GM19455 (cell line): ENCODE measurements around the gene RPL22.

Experiments
- ATAC-seq: cut with Tn5 transposase; IDR thresholded peaks from one replicate; pipeline ENCODE4 v1.9.1; 2021; ENCODE audit not compliant: unreplicated experiment

Gene RPL22

DNA sequence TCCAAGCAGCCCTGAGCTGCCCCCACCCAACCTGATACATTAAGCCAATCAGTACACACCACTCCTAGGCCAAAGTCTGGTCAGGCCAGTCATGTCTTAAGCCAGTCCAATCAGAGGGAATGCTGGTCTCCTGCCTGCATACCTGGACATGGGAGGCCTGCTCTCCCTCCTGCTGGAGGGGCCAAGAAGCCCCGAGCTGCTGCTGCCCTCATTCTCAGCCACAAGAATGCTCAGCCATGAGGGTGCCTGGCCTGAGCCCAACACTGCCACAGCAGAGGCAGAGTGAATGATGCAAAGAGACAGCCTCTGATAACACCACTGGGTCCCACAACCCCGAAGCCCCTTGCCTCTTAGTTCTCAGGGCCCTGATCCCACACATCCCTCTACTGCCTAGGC lies 42.3 kb downstream of the RPL22 start:
- ATAC-seq, result no peak

DNA sequence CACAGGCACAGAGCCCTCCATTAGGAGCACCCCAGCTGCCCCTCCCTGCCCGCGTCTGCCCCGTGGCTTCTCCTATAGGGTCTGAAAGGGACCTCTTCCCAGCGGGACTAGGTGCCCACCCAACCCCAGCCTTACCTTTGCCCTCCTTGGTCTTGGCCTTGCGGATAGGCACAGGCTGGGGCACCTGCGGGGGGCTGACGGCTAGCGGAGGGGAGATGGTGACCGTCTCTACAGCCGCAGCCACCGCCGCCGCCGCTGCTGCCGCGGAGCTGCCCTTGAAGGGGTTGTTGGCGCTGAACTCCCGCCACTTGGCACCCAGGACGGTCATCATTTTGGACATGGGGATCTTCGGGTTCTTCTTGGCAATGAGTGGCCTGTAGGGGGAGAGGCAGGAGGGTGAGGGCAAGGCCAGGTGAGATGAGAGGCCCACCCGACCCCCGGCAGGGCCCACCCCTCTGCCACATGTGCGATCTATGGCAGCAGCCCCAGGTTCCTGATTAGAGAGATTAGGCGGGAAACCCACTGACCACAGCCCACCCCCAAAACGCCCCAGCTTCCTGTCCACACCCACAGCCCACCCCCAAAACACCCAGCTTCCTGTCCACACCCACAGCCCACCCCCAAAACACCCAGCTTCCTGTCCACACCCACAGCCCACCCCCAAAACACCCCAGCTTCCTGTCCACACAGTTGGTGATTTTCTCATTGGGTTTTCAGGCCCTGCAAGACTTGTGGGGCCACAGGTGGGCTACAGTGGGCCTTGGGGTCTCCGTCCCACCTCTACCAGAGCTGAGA lies 44.7 kb downstream of the RPL22 start:
- no peak for ATAC-seq

DNA sequence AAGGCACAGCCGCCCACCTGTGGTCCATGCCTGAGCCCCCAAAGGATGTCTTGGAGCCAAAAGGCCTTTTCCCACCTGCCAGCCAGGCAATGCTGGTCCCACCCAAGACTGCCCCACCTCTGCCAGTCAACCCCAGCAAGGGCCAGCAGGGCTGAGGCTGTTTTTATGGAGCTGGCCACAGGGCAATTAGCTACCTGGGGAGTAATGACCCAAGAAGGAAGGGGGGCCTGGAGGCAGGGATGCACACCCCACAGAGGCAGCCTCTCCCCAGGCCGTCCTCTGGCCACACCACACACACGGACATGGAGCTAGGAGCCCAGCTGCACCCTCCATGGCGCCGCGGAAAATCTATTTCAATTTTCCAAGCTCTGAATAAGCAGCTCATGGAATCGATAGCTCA lies 46.5 kb downstream of the RPL22 start:
- ATAC-seq, result no peak

DNA sequence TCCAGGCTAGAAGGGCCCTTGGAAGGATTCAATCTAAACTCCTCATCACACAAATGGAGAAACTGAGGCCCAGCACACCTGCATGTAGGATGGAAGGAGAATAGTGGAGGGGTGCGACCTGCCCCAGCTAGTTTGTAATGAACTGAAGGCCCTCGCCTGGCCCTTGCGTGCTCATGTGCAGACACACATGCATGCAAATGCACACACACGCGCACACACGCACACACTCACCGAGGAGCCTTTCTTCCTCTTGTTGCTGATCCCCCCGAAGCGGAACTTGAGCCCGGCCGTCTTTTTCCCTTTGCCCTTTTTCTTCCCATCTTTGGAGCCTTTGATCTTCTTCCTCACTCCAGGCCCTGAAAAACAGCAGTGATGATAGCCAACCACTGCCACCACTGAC lies 47.2 kb downstream of the RPL22 start:
- no peak for ATAC-seq

DNA sequence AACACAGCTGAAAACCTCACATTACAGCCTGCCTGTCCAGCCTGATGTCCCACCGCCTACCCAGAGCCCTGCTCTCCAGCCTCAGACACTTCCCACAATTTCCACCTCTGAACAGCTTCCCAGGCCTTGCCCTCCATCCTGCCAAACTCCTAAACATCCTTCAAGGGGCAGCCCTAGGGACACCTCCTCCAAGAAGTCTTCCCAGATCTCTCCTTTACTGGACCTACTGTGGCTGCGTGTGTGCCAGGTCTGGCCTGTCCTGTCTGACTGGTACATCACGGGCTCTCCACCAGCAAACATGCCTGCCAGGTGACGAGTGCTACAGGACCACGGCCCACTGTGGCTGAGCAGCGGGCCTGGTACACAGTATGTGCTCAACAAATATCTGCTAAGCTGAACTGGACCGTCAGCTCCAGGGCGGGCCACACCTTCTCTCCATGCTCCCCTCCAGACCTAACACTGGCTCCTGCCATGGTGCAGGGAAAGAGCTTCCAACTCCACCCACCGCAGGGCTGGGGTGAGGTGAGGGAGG lies 48.0 kb downstream of the RPL22 start:
- no peak for ATAC-seq

DNA sequence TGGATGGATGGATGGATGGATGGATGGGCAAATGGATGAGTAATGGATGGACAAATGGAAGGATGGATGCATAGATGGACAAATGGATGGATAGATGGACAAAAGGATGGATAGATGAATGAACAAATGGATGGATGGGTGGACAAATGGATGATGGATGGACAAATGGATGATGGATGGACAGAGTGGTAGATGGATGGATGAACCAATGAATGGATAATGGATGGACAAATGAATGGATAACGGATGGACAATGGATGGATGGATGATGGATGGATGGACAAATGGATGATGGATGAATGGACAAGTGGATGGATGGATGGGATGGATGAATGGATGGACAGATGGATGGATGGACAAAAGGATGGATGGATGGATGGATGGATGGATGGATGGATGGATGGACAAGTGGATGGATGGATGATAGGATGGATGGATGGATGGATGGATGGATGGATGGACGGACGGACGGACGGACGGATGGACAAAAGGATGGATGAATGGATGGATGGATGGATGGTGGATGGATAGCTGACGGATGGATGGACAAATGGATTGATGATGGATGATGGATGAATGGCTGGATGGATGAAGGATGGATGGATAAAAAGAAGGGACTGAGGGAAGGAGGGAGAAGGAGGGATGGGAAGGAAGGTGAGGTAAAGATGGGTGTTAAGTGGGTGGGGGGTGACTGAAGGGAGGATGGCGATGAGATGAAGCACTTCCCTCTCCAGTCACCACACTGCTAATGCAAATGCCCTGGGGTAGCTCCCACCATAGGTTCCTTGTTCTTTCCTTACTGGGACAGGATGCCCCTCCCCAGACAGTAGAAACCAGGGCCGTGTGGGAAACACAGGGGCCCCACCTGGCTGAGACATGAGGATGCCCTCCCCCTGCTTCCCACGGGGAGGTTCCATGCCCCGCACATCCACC lies 49.1 kb downstream of the RPL22 start:
- ATAC-seq, result no peak

DNA sequence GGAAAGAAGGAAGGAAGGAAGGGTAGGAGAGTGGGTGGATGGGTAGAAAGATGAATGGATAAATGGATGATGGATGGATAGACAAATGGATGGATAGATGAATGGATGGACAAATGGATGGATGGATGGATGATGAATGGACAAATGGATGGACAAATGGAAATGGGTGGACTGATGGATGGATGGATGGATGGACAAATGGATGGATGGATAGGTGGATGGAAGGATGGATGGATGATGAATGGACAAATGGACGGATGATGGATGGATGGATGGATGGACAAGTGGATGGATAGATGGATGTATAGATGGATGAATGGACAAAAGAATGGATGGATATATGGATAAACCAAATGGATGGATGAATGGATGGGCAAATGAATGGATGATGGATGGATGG lies 49.8 kb downstream of the RPL22 start:
- no peak for ATAC-seq

DNA sequence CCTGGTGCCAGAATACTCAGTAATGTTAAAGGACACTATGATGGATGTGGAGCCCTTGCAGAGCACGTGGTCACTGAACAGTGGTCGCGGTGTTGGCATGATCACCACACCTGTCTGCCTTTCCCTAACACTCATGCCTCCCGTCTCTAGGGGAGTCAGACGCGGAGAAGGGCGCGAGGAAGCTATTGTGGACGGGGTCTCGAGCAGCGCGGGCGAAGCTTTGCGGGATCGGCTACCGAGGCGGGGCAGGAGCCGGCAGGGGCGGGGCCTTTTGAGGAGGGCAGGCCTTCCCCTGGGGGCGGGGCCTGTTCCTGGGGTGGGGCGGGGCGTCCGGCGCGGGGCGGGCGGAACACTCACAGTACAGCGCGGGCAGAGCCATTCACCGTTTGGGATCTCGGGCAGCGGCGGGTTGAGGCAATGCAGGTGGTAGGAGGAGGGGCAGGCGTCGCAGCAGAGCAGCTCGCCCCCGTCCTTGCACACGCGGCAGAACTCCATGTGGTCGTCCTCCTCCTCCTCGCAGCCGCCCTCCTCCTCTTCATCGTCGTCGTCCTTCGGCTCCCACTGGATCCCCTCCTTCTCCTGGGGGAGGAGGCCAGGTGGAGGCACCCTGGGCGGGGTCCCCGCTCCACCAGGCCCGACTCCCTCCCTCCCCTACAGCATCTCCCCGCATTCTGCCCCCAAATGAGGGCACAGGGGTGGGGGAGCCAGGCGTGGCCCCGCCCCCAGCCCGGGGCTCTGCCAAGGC lies 50.7 kb downstream of the RPL22 start:
- no peak for ATAC-seq

DNA sequence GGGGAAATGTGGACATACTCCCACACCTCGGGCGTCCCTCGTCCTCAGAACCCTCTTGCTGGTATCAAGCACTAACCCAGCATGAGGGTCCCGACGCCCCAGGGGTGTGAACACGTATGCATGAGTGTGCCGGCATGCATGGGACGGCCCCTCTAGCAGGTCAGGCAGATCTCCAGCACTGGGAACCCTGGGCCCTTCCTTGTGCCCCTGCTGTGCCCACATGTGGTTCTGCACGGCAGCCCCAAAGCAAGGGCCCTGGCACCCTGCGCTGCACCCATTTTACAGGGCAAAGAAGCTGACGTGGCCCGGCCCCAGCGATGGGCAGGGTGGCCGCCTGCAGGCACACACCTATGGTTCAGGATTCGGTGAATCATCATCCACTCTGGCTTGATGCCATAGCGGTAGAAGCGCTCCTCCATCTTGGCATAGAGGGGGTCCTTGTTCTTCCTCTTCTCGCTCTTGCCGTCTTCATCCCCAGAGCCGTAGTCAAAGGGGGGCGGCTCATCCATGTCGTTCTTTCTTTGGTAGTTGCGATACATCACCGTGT lies 53.5 kb downstream of the RPL22 start:
- no peak for ATAC-seq

DNA sequence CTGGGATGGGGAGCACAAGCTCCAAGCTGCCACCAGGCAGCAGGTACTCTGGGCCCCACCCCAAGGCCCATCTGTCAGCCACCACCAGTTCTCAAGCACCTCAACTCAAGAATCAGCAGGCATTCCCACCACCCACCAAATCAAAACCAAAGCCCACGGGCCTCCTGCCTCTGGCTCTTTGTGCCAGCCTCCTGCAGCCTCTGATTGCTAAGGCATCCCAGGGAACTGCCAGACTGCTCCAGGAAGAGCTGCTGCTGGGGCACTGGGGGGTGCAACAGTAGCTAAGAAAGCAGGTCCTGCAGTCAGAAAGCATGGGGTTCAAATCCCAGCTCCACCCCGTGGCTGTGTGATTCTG lies 54.0 kb downstream of the RPL22 start:
- ATAC-seq, result no peak

DNA sequence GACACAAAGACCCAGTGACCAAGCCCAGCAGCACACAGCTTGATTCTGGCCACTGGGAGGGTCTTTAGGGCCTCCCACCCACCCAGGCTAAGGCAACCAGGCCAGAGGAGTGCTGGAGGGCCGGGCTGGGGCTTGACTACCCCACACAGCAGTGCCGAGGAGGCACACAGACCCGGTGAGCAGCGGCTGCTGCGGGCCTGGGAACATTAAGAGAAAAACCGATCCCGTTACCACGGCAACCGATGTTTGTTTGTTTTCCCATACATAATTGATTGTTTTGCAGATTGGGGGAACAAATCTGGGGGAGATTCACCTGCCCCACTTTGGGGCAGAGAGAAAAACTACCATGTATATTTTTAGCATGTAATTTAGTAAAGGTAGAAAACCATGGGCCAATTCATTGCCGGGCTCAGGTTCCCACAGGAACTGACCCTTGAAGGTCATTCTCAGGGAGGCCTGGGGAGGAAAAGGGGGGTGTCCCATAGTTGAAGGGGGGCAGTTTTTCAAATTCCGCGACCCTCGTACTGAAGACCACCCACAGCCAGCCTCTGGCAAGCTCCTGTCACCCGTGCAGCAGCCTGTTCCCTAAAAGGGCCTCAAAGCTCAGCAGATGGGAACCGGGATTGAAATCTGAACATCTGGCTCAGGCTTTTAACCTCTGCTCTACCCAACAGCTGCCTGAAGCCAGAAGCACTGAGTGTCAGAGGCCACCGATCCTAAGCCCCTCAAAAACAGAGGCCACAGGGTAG lies 54.6 kb downstream of the RPL22 start:
- ATAC-seq, result no peak

DNA sequence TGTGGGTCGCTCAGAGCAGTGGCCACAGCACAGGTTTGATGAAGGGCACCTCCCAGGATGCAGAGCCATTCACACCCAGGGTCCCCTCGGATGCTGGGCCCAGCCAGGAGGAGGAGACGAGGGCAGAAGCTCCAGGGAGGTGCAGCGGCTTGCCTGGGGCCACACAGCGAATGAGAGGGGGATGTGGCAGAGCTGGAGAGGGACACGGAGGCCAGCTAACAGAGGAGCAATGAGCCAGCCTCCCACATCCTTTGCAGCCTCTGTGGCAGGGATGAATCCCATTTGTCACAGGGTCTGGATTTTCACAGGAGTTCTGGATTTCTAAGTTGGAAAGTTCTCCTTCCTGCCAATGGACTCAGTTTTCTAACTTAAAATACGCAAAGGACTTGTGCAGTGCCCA lies 55.2 kb downstream of the RPL22 start:
- no peak for ATAC-seq

DNA sequence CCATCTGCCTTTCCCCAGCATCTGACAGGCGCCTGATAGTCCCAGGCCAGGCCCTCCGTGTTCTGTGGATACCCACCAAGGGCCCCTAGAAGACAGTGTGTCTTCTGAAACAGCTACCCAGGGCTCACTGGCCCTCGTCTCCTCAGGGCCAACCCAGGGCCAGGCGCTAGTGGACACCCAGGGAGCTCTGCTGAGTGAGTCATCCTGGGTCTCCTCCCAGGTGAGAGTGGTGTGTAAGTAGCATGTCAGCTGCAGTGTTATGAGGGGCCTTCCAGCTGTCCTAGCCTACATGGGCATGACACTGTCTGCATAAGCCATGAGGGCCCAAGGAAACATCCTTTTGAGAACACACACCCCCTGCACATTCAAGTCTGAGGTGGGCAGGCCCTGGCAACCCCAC lies 56.0 kb downstream of the RPL22 start:
- no peak for ATAC-seq

DNA sequence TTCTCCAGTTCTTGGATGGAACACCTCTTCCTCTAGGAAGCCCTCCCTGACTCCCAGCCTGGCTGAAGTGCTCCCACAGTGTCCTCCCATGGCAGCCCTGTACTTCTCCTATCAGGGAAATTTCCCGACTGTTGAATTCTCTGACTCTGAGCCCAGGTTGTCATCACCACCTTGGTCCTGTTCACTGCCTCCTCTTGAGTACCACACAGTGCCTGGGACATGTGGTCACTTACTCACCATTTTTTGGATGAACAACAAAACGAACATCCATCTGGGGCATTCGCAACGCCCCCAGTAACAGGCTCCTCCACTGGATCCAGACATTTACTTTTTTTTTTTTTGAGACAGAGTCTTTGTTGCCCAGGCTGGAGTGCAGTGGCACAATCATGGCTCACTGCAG lies 56.7 kb downstream of the RPL22 start:
- ATAC-seq, result no peak

DNA sequence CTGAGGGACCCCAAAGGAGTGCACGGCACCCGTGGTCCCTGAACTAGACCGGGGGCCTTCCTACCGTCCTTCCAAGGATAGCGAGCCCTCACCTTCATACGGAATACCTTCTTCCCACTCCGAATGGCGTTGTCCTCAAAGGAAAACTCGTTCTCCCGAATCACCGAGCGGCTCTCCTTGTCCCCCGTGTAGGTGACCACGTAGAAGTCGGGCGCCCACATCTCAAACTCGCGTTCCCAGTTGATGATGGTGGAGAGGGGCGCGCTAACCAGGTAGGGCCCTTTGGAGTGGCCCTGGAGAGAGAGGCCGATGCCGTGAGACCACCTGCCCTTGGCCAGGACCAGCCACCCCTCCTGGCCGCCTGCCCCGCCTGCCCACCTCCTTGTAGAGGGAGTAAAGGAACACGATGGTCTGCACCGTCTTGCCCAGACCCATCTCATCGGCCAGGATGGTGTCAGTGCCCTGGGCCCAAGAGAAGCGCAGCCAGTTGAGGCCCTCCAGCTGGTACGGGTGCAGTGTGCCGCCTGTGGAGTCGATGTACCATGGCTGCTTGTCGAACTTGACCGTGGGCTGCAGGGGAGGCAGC lies 57.3 kb downstream of the RPL22 start:
- ATAC-seq, result no peak

DNA sequence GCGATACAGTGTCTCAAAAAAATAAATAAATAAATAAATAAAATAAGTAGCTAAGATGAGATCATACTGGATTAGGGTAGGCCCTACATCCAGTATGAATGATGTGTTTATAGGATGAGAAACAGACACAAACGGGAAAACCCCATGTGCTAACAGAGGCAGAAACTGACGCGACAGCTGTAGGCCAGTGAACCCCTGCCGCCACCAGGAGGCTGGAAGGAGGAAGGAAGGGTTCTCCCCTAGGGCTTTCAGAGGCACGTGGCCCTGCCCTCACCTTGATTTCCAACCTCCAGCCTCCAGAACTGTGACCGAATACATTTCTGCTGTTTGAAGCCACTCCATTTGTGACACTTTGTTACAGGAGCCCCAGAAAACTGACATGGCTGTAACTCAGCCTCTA lies 57.8 kb downstream of the RPL22 start:
- no peak for ATAC-seq

DNA sequence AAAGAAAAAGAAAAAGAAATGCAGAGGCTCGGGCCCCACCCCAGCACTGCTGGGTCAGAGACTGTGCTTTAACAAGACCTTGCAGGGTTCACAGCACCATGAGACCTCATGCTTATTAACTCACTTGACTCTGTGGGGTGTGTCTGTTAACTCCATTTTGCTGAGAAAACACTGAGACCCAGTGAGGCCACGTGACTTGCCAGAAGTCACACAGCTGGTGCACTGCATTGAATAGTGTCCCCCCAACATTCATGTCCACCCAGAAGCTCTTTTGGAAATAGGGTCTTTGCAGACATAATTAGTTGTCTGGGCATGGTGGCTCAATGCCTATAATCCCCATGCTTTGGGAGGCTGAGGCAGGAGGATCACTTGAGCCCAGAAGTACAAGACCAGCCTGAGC lies 59.0 kb downstream of the RPL22 start:
- ATAC-seq, result no peak

DNA sequence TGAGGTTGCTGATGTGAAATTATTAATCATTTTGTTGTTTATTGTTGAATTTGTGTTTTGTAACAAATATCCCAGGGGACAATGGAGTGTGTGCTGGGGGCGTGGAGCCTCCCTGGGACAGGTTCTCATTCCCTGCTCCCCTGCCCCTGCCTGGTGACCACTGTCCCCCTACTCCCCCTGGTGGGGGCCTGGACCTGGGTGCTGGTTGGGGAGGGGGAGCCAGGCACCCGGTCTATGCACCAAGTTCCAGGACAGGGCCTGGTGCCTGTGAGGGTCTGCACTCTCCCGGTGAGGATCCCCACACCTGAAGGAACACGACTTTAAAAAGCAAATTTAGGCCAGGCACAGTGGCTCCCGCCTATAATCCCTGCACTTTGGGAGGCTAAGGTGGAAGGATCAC lies 61.6 kb downstream of the RPL22 start:
- ATAC-seq, result no peak

DNA sequence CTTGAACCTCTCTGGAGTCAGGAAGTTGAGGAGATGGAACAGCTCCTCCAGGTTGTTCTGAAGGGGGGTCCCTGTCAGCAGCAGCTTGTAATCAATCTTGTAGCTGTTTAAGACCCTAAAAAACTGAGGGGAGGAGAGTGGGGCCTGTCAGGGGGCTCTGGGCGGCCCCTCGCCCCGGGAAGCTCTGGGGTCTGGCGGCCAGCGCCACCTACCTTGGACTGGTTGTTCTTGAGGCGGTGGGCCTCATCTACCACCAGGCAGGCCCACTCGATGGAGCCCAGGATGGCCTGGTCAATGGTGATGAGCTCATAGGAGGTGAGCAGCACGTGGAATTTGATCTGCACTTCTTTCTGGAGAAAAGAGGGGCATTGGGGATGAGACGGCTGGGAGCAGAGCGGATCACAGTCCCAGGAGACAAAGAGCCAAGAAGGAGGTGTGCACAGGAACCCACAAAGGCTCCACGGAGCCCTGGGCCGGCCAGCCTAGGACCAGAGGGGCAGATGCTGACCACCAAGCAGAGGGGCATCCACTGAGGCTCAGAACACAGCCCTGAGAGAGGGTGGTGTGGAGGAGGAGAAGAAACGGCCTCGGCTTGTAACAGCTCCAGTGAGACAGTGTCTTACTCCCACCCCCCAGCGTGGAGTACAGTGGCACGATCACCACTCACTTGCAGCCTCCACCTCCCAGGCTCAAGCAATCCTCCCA lies 62.7 kb downstream of the RPL22 start:
- no peak for ATAC-seq
